GM19238 (cell line): ENCODE measurements around the gene SLC27A1.
"Not testable (repeated sequence)": the region's sequence is repeated elsewhere in the genome, so short reads cannot be mapped to it uniquely, and the experiment has no call there.

Source experiments
- DNase-seq: peaks from one replicate; pipeline ENCODE4 v3.0.0; 2011; ENCODE audit warnings: low spot score; ENCODE audit not compliant: insufficient read length

Gene SLC27A1

GRCh38 chr19:17486545-17487240, 16.4 kb downstream of the SLC27A1 start:
- no peak for DNase-seq

- no peak for DNase-seq
Observed at GRCh38 chr19:17487284-17488121, 17.2 kb downstream of the SLC27A1 start.

- no peak for DNase-seq
Observed at GRCh38 chr19:17488593-17489391, 18.5 kb downstream of the SLC27A1 start.

GRCh38 chr19:17489392-17490030, 19.2 kb downstream of the SLC27A1 start:
- DNase-seq, result no peak

- DNase-seq, result no peak
Observed at GRCh38 chr19:17490411-17490810, 20.1 kb downstream of the SLC27A1 start.

GRCh38 chr19:17491287-17491686, 21.0 kb downstream of the SLC27A1 start:
- DNase-seq, result no peak

GRCh38 chr19:17495639-17496296, 25.4 kb downstream of the SLC27A1 start:
- no peak for DNase-seq

- DNase-seq, result peak; percentile 89
Observed at GRCh38 chr19:17496337-17496997, 26.1 kb downstream of the SLC27A1 start.

GRCh38 chr19:17497149-17497798, 26.9 kb downstream of the SLC27A1 start:
- DNase-seq, result no peak

- DNase-seq, result not testable (repeated sequence)
Observed at GRCh38 chr19:17499025-17499424, 28.7 kb downstream of the SLC27A1 start.

- no peak for DNase-seq
Observed at GRCh38 chr19:17499648-17500446, 29.5 kb downstream of the SLC27A1 start.

GRCh38 chr19:17500447-17501198, 30.3 kb downstream of the SLC27A1 start:
- no peak for DNase-seq

- no peak for DNase-seq
Observed at GRCh38 chr19:17503240-17503639, 32.9 kb downstream of the SLC27A1 start.

- no peak for DNase-seq
Observed at GRCh38 chr19:17504030-17504429, 33.7 kb downstream of the SLC27A1 start.

- DNase-seq, result no peak
Observed at GRCh38 chr19:17504456-17504855, 34.1 kb downstream of the SLC27A1 start.

GRCh38 chr19:17505223-17505622, 34.9 kb downstream of the SLC27A1 start:
- no peak for DNase-seq

- DNase-seq, result no peak
Observed at GRCh38 chr19:17506745-17507144, 36.4 kb downstream of the SLC27A1 start.

GRCh38 chr19:17508558-17508933, 38.2 kb downstream of the SLC27A1 start:
- not testable (repeated sequence) for DNase-seq
